Measurements from ENCODE around the gene SATB2.

SATB2 gene

DNA sequence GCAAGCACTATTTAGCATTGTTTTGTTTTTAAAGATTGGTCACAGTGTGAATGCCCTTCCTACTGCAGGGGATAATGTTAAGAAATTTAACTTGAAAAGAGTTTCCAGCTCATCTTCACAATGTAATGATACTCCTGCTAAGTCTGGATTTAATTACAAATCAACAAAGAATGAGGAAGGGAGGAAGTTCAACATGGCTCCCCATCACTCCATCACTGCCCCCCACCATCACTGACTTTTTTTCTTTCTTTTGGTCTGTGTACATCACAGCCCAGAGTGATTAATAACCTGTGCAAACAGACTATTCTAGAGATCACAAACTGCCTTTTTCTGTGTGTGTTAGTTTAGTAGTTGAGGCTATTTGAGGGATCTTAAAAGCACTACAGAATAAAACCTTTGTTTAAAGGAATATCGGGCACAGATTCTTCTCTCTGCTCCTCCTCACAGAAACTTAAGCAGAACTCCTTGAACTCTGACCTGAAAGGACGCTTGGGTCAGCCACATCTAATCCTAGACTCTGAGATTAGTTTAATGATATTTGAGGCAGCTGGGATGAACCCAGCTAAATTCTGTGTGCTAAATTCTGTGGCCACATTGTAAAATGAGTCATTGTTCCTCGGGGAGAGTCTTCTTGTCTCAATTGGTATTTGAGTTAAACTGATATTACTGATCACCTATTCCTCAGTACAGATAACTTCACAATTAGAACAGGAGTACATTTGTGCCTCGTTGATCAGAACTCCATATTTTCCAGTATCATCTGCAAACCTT lies 47.8 kb downstream of the SATB2 start:
- H3K27ac ChIP-seq (ENCODE audit: extremely low read depth, low read depth, low read length) = no peak overlapping the region
- no peak overlapping the region for H3K4me3 ChIP-seq (ENCODE audit: low read depth, low read length)
- ChIA-PET CTCF (interaction anchor here (0.7 kb wide), 1 partner anchor 14 kb away, joined by 3 read pairs; no protein-coding TSS in a partner anchor), POLR2A (no interaction called here)
- peaks cover 3 to 12% of the 10 kb centered on the region in 2 experiments for H3K36me3 ChIP-seq (ENCODE audit: control insufficient read depth in 2 of 2, insufficient read depth in 1 of 2, low read length in 2 of 2)
- H3K4me1 ChIP-seq (ENCODE audit: control insufficient read depth, insufficient read depth, low read length) = peaks cover 8% of the 10 kb centered on the region; the same call in 1 of the 2 replicates
- TF ChIP-seq, protein P1, sequence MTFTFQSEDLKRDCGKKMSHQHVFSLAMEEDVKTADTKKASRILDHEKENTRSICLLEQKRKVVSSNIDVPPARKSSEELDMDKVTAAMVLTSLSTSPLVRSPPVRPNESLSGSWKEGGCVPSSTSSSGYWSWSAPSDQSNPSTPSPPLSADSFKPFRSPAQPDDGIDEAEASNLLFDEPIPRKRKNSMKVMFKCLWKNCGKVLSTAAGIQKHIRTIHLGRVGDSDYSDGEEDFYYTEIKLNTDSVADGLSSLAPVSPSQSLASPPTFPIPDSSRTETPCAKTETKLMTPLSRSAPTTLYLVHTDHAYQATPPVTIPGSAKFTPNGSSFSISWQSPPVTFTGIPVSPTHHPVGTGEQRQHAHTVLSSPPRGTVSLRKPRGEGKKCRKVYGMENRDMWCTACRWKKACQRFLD (tag by site-specific recombination; IDR thresholded peaks at IDR 0.05) = no peak
- TF ChIP-seq ZNF114 (tag by site-specific recombination; IDR thresholded peaks at IDR 0.05) (no peak), ZNF138 (tag by site-specific recombination; IDR thresholded peaks at IDR 0.05; ENCODE audit: borderline replicate concordance) (no peak), ZNF394 (tag by site-specific recombination; IDR thresholded peaks at IDR 0.05; ENCODE audit: borderline replicate concordance) (no peak), OVOL3 (tag by site-specific recombination; IDR thresholded peaks at IDR 0.05) (no peak), ZXDB (tag by site-specific recombination; IDR thresholded peaks at IDR 0.05) (no peak), ZNF146 (tag by site-specific recombination; IDR thresholded peaks at IDR 0.05) (no peak), ZNF473 (tag by site-specific recombination; IDR thresholded peaks at IDR 0.05) (no peak), ZBTB17 (tag by site-specific recombination; IDR thresholded peaks at IDR 0.05) (no peak), ZNF677 (tag by site-specific recombination; IDR thresholded peaks at IDR 0.05) (no peak), YY2 (tag by site-specific recombination; IDR thresholded peaks at IDR 0.05) (no peak), ZNF155 (tag by site-specific recombination; IDR thresholded peaks at IDR 0.05) (no peak), ZNF549 (tag by site-specific recombination; IDR thresholded peaks at IDR 0.05) (no peak)
- TF ChIP-seq, protein P2, sequence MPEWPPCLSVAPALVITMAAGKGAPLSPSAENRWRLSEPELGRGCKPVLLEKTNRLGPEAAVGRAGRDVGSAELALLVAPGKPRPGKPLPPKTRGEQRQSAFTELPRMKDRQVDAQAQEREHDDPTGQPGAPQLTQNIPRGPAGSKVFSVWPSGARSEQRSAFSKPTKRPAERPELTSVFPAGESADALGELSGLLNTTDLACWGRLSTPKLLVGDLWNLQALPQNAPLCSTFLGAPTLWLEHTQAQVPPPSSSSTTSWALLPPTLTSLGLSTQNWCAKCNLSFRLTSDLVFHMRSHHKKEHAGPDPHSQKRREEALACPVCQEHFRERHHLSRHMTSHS (tag by site-specific recombination; IDR thresholded peaks at IDR 0.05) = no peak
- TF ChIP-seq, protein P3, sequence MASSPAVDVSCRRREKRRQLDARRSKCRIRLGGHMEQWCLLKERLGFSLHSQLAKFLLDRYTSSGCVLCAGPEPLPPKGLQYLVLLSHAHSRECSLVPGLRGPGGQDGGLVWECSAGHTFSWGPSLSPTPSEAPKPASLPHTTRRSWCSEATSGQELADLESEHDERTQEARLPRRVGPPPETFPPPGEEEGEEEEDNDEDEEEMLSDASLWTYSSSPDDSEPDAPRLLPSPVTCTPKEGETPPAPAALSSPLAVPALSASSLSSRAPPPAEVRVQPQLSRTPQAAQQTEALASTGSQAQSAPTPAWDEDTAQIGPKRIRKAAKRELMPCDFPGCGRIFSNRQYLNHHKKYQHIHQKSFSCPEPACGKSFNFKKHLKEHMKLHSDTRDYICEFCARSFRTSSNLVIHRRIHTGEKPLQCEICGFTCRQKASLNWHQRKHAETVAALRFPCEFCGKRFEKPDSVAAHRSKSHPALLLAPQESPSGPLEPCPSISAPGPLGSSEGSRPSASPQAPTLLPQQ (tag by site-specific recombination; IDR thresholded peaks at IDR 0.05) = no peak
- TF ChIP-seq, protein P4, sequence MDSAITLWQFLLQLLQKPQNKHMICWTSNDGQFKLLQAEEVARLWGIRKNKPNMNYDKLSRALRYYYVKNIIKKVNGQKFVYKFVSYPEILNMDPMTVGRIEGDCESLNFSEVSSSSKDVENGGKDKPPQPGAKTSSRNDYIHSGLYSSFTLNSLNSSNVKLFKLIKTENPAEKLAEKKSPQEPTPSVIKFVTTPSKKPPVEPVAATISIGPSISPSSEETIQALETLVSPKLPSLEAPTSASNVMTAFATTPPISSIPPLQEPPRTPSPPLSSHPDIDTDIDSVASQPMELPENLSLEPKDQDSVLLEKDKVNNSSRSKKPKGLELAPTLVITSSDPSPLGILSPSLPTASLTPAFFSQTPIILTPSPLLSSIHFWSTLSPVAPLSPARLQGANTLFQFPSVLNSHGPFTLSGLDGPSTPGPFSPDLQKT (IDR thresholded peaks at IDR 0.05; ENCODE audit: borderline replicate concordance, low read depth, low read length) = no peak
- TF ChIP-seq, protein P5, sequence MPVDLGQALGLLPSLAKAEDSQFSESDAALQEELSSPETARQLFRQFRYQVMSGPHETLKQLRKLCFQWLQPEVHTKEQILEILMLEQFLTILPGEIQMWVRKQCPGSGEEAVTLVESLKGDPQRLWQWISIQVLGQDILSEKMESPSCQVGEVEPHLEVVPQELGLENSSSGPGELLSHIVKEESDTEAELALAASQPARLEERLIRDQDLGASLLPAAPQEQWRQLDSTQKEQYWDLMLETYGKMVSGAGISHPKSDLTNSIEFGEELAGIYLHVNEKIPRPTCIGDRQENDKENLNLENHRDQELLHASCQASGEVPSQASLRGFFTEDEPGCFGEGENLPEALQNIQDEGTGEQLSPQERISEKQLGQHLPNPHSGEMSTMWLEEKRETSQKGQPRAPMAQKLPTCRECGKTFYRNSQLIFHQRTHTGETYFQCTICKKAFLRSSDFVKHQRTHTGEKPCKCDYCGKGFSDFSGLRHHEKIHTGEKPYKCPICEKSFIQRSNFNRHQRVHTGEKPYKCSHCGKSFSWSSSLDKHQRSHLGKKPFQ (tag by site-specific recombination; IDR thresholded peaks at IDR 0.05) = no peak
- TF ChIP-seq, protein P6, sequence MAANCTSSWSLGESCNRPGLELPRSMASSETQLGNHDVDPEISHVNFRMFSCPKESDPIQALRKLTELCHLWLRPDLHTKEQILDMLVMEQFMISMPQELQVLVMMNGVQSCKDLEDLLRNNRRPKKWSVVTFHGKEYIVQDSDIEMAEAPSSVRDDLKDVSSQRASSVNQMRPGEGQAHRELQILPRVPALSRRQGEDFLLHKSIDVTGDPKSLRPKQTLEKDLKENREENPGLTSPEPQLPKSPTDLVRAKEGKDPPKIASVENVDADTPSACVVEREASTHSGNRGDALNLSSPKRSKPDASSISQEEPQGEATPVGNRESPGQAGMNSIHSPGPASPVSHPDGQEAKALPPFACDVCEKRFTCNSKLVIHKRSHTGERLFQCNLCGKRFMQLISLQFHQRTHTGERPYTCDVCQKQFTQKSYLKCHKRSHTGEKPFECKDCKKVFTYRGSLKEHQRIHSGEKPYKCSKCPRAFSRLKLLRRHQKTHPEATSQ (tag by site-specific recombination; IDR thresholded peaks at IDR 0.05) = no peak
- H3K9me3 ChIP-seq (ENCODE audit: control insufficient read depth, insufficient read depth, low read depth, low read length) = no peaks in the 10 kb centered on the region

Data from HEK293 (cell line).